ENCODE measurements around the gene KLRF1.
A peak's percentile ranks its signal among the peaks of the same experiment; 100 is the strongest.

The KLRF1 gene, protein sequence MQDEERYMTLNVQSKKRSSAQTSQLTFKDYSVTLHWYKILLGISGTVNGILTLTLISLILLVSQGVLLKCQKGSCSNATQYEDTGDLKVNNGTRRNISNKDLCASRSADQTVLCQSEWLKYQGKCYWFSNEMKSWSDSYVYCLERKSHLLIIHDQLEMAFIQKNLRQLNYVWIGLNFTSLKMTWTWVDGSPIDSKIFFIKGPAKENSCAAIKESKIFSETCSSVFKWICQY

DNA sequence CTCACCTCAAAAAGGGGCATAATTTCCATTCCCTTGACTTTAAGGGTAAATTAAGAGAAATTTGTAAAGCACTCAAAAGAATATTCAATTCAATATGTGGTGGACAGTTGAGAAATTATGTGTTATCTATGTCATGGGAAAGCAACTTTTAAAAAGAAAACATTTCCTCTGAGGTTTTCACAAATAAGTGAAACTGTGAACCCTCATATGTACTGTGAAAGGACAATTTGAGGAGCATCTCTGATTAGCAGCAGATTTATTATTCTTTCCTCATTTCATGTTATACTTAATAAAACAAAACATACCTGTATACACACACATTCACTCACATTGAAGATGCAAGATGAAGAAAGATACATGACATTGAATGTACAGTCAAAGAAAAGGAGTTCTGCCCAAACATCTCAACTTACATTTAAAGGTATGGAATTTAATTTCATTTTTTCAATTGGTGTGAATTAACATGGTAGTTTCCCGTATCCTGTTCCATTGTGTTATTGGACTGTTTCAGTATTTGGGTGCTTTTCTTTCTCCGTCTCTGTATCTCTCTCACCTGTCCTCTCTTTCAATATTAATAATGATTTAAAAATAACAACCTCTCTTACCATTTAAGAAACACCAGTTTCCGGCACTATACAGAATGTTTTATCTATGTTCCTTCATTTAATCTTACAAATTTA lies at the start of gene KLRF1:
KLRF1 (plus strand) TSS at position 273 of the 680 bp plus-strand sequence; CDS start at position 337, 64 bp downstream.
- no peak for DNase-seq (ENCODE audit: low read depth)

DNA sequence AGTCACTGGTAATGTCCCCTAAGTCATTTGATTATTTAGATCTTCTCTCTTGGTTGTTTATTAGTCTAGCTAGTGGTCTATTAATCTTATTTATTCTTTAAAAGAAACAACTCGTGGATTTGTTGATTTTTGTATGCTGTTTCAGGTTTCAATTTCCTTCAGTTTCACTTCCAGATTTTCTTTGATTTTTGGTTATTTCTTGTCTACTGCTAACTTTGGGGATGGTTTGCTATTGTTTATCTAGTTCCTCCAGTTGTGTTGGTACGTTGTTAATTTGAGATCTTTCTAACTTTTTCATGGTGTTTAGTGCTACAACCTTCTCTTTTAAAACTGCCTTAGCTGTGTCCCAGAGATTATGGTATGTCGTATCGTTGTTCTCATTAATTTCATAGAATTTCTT lies 48.1 kb upstream of the KLRF1 start:
- DNase-seq (ENCODE audit: low read depth), result no peak

DNA sequence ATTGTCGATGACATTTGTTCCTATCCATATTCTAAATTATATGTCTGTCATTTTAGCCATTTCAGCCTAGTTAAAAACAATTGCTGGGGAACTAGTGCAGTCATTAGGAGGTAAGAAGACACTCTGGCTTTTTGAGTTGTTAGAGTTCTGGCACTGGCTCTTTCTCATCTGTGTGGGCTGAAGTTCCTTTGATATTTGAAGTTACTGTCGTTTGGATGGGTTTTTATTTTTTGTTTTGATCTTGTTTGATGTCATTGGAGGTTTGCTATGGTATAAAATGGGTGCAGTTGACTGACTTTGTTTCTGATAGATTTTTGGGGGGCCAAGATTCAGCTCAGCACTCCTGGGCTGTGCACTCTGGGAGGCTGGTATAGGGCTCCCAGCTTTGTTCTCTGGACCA lies 45.9 kb upstream of the KLRF1 start:
- no peak for DNase-seq (ENCODE audit: low read depth)

DNA sequence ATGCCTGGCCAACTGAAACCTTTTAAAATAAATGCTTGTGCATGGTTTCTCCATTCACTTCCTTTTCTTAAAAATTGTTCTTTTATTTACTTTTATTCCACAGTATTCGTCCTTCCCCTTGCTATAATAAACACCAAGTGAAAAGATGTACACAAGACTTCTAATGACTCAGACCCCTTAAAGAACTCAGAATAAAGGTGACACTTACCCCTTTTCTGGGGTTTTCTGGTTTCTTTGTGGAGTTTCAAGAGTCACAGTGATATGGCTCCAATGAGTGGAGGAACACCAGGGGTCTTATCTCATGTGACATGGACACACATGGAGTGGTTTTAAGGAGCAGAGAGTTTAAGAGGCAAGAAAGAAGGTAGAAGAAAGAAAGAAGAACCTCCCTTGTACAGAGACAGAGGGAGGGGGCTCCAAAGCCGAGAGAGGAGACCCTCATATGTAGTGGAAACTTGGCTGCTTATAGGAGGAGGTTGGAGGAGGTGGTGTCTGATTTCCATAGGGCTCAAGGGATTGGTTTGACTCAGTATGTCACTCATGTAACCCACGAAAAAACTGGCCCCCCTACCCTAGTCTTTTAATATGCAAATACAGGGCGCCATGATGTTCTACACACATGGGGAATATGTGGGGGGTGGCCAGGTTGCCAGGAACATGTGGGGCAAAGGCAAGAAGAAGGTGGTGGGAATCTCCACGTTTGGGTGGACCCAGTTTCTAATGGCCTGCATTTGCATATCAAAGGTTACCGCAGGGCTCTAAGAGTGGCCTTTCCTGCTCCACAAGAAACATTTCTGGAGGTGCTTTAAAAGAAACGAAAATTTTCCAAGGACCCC lies 44.5 kb upstream of the KLRF1 start:
- DNase-seq (ENCODE audit: low read depth), result no peak

DNA sequence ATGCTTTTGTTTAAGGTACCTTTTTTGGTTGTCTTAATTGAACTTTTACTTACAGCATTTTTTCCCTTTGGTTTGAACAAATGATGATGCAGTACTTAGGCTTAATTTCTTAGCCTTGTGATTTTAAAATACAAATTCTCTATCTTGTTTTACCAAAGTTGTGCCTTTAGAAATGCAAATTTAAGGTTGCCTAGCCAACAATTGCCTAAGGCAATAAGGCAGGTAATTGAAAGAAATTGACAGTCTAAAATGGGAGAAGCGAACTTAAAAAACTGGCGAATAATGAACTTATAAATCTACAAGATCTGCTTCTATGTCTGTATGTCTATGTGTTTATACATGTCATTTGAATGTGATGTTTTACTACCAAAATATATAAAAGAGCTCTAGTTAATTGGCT lies 43.0 kb upstream of the KLRF1 start:
- DNase-seq (ENCODE audit: low read depth), result no peak

DNA sequence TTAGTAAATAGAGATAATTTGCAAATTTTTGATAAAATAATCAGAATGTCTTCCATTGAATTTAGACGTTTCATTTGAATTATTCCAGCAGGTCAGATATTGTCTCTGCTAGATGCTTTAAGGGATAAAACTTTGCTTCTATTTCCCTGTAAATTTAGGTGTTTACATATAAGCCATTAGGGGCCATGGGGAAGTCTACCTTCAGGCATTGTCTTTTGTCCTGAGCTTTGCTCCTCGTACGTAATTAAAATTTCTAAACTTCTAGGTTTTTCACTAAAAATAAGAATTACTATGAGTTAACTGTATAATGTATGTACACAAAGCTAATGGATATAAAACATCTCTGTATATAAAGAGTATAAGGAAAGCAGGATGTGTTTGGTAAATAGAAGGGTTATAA lies 42.5 kb upstream of the KLRF1 start:
- DNase-seq (ENCODE audit: low read depth), result no peak

DNA sequence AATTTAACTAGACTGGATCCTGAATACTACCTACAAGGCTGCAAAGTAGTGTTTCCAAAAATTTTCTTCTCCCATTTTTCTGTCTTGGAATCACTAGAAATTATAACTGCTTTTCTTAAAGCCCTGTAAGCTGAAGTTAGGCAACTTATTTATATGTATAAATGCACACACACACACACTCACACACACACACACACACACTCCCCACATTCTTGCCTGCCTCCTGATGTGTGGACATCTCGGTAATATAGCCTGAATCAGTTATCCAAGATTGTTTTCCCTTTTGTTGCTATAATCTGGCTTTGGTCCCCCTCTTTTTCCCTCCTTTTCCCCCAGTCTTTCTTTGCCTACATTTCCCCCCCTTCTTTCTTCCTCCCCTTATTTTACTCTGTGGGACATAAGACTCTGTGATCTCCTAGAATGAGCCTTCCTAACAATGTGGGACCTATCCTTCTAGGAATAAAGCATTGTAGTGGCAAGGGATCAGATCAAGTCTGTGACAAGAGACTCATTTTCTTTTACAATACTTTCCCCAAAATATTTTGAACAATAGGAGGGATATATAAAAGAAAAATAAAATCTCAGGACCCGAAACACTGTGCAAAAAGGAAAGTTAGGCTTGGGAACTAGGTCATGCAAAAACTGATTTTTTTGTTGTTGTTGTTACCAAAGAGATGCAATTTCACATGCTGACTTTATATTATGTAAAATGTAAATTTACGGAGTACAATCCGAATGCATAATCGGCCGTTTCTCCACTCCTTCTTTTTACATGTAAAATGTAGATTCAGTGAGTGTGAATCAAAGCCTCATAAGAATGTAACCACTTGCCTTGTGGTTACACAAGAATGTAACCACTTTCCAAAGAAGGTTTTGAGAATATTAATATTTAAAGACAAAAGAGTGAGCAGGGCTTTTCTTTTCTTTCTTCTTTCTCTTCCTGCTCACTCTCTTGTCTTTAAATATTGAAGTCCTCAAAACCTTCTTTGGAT lies 40.3 kb upstream of the KLRF1 start:
- peak; percentile 40 for DNase-seq (ENCODE audit: low read depth)

DNA sequence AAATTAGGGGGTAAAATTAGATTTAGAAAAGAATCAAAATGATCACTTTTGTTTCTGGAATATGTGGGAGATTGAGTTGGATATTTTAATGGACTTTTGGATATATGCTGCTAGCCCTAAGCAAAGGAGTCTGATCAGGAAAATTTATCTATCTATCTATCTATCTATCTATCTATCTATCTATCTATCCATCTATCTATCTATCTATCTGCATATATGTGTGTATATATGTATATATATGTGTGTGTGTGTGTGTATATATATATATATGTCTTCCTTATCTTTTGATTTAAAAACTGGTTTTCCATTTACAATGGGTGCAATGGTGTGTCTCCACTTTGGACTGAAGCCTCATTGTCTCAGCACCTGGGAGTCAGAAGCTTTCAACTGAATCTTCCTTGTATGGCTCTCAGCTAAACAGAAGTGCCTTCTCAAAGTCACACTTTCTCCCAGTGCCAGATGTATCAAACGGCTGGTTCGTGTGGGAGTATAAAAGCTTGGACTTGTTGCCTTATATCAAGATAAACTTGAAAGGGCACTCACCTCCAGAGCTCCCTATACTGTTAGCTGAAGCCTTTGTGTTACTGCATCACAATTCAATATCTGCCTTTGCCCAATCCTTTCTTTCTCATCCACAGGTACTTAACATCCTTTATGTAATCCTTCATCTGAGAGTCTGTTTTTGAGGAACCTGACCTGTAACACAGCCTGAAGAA lies 34.9 kb upstream of the KLRF1 start:
- no peak for DNase-seq (ENCODE audit: low read depth)

DNA sequence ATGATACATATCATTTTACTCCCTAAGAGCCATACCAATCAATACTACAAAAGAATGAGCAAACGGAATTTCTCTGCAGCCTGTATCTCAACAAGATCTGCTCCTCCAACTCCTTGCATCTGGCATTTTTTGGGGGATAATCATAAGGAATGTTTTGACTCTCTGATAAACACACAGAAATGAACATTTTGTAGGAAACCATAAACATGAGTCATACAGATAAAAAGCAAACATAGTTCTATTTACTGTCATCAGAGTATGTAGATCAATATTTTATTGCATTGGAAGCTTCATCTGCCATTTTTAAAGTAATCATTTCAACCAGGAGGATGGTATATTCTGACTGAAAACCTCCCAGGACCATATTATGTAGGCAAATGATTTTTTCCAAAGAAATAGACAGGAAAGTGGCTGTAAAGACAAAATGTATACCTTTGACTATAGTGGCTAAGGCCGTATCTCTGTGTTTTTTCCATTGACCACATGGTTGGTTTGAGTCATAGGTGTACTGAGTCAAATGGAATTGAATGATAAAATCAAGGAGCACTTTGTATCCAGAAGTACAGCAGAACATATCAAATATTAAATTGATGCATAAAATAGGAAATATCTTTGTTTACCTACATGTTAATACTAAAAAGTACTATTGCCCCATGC lies 34.2 kb upstream of the KLRF1 start:
- DNase-seq (ENCODE audit: low read depth), result no peak

DNA sequence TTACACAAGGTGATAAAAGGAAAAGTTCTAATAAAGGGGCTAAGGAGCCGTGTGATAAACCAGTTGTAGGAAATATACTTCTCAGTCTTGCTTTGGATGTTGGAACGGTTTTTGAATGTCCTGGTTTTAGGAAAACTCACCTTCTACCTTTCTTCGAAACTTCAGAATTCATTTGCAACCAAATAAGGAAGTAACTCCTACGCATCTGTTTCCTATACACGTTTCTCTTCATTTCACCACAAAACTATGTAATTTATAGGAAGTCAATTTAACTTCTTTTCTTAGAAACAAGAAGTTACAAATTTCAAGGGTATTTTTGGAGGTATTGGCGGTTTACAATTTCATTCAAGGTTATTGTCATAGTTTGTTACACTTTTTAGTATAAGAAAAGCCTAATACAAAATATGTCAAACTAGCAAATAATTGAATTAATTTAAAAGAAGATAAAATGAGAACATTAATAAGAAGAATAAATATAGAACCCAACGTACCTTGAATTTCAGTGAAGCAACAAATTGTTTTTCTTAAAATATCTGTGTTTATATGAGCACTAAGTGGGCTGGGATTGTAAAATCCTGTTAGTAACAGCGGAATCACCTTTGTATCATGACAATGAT lies 33.4 kb upstream of the KLRF1 start:
- DNase-seq (ENCODE audit: low read depth), result no peak

DNA sequence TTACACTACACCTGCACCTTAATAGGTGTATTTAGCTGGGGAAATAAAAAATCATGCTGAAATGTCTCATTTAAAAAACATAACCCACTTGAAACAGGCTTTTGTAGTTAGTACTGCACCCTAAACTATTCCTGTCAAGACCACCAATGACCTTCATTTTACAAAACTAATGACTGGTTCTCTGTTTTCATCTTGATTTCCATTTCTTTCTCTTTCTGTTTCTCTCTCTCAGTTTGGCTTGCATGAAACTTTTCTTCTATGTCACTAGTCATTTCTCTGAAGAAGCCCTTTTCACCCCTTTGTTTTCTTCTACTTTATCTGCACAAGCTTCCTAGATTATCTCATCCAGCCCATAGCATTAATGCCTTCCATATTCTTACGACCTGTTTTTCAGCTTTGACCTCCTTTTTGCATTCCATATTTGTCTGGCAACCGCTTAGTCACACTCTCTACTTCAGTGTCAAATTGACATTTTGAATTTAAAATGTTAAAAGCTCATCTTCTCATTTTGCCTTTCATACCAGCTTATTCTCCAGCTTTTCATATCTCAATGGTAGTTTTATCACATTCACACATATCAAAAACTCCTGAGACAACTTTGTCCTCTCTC lies 32.7 kb upstream of the KLRF1 start:
- no peak for DNase-seq (ENCODE audit: low read depth)

DNA sequence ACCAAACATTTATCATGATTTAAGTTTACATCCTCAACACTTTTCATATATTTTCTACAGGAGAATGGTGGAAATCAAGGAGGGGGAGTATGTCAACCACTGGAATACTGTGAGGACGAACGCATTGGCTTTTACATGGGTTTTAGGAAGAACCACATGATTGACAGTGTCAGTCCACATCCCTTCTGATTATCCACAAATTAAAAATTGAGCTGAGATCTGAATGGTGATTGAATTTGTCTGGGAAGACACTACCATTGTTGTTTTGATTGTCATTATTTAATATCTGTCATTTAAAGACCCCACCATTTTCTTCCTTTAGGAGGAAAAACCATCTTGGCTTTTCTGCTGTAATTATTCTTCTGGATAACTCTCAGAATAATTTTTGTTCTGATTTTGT lies 31.3 kb upstream of the KLRF1 start:
- no peak for DNase-seq (ENCODE audit: low read depth)

DNA sequence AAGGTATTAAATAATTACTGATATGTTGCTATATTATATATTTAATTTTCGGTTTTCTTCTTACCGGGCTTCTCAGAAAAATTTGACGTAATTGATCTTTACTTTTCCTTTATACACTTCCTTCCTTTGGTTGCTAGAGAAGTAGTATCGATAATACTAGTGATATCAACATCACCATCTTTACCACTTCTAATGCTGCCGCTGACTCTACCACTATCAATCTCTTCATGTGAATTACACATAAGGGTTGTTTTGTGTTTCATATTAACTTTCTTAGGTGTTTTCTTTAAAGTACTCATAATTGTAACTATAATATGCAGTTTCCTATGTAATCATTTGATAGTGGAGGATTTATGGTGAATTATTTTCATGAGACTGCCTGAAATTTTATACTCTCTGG lies 30.9 kb upstream of the KLRF1 start:
- DNase-seq (ENCODE audit: low read depth), result no peak

DNA sequence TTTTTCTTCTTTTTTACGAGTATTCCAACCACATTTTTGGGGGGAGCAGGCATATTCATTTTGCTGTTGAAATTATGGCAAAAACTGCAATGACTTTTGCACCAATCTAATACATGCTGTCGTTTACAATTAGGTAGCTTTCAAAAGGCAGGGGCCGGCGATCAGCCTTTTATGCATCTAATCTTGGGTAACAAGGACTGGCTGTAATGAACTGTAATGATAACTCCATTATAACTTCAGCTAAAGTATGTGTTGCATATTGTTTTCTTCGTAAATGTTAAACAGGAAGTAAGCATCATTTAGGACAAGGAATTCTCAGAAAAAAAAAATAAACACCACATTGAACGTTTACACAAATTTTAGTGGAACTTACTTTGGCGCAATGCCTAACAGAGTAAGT lies 30.3 kb upstream of the KLRF1 start:
- peak; percentile 49 for DNase-seq (ENCODE audit: low read depth)

DNA sequence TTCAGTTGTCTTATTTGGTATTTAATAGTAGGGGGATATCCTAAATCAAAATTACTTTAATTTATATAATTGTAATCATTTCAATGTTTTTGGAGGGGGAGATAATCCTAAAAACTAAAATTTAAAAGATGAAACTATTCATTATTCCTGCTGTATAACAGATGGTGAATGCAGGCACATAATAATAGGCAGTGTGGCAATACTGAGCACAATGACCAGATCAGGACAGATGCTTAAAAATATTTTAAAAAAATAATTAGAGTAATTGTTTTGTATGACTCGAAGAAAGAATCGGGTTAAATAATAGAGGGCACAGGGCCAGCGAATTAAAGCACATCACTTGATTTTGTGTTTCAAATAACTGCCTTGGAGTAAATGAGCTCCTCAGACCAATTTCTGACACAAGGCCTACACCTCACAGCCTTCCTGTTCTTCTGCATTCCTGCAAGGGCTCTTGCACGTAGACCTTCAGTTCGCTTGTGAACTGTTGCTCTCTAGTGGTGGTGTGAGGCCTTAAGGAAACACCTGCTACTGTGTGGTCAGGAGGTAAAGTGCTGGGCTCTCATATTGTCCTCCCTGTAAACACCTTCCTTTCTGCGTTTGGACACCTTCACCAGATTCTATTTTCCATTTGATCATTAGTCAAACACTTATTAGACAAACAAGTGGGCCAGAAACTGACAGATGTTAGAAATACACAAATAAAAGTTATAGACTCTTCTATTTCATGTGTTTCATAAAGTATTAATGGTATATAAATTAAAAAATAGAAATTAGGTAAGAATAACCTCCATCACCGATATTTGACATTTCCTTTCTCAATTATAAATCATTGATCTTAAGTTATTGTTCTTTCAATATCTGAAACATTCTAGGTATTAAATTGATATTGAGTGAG lies 29.3 kb upstream of the KLRF1 start:
- DNase-seq (ENCODE audit: low read depth), result peak; percentile 35

DNA sequence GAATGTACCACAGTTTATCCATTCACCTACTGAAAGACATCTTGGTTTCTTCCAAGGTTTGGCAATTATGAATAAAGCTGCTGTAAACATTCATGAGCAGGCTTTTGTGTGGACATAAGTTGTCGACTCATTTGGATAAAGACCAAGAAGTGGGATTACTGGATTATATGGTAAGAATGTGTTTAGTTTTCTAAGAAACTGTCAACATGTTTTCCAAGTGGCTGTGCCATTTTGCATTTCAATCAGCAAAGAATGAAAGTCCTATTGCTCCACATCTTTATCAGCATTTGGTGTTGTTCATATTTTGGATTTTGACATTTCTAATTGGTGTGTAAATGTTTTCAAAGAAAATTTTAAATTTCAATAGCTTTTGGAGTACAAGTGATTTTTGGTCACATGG lies 27.3 kb upstream of the KLRF1 start:
- DNase-seq (ENCODE audit: low read depth), result no peak

DNA sequence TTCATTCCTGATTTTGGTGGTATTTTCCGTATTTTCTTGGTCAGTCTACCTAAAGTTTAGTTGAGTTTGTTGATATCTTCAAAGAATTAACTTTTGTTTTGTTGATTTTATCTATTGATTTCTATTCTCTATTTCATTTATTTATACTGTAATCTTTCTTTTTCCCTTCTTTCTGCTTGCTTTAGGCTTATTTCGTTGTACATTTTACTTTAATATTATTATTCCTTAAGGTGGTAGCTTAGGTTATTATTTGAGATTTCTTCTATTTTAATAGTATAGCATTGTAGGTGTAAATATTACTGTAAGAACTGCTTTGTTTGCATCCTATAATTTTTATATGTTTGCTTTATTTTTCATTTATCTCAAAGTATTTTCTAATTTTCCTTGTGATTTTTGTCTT lies 21.4 kb upstream of the KLRF1 start:
- no peak for DNase-seq (ENCODE audit: low read depth)

DNA sequence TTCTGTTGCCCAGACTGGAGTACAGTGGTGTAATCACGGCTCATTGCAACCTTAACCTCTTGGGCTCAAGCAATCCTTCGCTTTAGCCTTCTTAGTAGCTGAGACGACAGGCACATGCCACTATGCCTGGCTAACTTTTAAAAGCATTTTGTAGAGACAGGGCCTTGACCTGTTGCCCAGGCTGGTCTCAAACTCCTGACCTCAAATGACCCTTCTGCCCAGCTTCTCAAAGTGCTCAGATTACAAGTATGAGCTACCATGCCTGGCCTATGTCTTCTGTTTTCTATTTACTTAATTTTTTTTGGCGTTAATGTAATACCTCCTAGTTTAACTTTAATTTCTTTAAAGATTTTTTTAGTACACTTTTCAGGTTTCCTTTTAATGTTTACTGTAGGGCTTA lies 20.6 kb upstream of the KLRF1 start:
- no peak for DNase-seq (ENCODE audit: low read depth)

DNA sequence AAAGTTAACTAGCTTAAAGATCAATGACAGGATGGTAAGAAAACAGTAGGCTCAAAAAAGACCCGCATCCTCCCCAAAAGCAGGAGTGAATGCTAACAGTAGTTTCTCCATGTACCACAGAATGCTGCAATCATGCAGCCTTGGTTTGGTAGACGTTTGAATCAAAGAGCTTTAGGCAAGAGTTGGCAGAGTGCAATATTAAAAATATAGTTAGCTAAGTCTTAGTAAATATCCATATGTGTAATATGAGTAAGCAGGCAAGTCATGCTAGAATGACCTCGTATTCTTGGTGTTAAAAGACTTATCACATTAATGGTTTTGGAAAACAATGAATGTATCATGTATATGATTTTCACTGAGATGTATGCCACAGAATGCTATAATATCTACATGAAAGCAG lies 18.8 kb upstream of the KLRF1 start:
- DNase-seq (ENCODE audit: low read depth), result no peak

Data from fibroblast of gingiva (primary cell).